Measurements from ENCODE around the gene ABHD1. TPM values are rescaled to one million over a fixed set of nuclear protein-coding genes. Genes with fewer than 3 reads are reported as not detected.
A peak's percentile ranks its signal among the peaks of the same experiment; 100 is the strongest.

Gene ABHD1
- total and polyA plus RNA-seq, 3 experiments from 2014 or later: 0.33 to 1.4 (median 0.90) TPM

GRCh38 chr2:27088634-27089033 lies 35.0 kb upstream of the ABHD1 start:
- Histone ChIP-seq H3K27me3 (ENCODE audit: insufficient read depth, low read length, poor library complexity, severe bottlenecking) (no peaks in the 10 kb centered on the region), H3K36me3 (ENCODE audit: insufficient read depth, low read length) (no peaks in the 10 kb centered on the region), H3K9me3 (ENCODE audit: low read length) (no peaks in the 10 kb centered on the region), H3K4me1 (ENCODE audit: insufficient read depth, low read length) (peaks cover 19% of the 10 kb centered on the region), H3K4me3 (ENCODE audit: low read length) (no peak overlapping the region), H3K27ac (ENCODE audit: low read depth, low read length) (no peak overlapping the region)
- H3K27me3 Mint-ChIP-seq: no peaks in the 10 kb centered on the region
- H3K4me3 Mint-ChIP-seq: peak overlapping the region in 4 of 7 donors; percentile 23 to 68 (median 35)
- peak overlapping the region in 1 of 8 donors; percentile 69 for H3K27ac Mint-ChIP-seq
- H3K9me3 Mint-ChIP-seq: no peaks in the 10 kb centered on the region
- no peak for DNase-seq
- CTCF ChIA-PET: interaction anchor here (1.0 to 3.8 kb wide), 6 partner anchors 13 to 191 kb away, joined by 4 to 16 read pairs (median 8); partner anchors contain the start of gene AGBL5
- peaks cover 18 to 19% (median 19%) of the 10 kb centered on the region in 3 donors for H3K4me1 Mint-ChIP-seq
- H3K36me3 Mint-ChIP-seq: peaks cover 0 to 2% (median 0%) of the 10 kb centered on the region in 3 donors
- POLR2A ChIA-PET: no interaction called here

- Histone ChIP-seq H3K9me3 (ENCODE audit: low read length) (no peaks in the 10 kb centered on the region), H3K36me3 (ENCODE audit: insufficient read depth, low read length) (no peaks in the 10 kb centered on the region), H3K27ac (ENCODE audit: low read depth, low read length) (no peak overlapping the region), H3K27me3 (ENCODE audit: insufficient read depth, low read length, poor library complexity, severe bottlenecking) (no peaks in the 10 kb centered on the region), H3K4me1 (ENCODE audit: insufficient read depth, low read length) (peaks cover 19% of the 10 kb centered on the region), H3K4me3 (ENCODE audit: low read length) (no peak overlapping the region)
- peak overlapping the region in 1 of 8 donors; percentile 69 for H3K27ac Mint-ChIP-seq
- CTCF ChIA-PET: interaction anchor here (1.3 to 2.8 kb wide), 4 partner anchors 12 to 188 kb away, joined by 4 to 10 read pairs (median 4); no protein-coding TSS in a partner anchor
- H3K36me3 Mint-ChIP-seq: peaks cover 0 to 2% (median 0%) of the 10 kb centered on the region in 3 donors
- POLR2A ChIA-PET: no interaction called here
- no peaks in the 10 kb centered on the region for H3K27me3 Mint-ChIP-seq
- H3K4me3 Mint-ChIP-seq: peak overlapping the region in 1 of 7 donors; percentile 18
- no peak for DNase-seq
- peaks cover 16 to 19% (median 18%) of the 10 kb centered on the region in 3 donors for H3K4me1 Mint-ChIP-seq
- no peaks in the 10 kb centered on the region for H3K9me3 Mint-ChIP-seq
These were observed 34.3 kb upstream of the ABHD1 start for GRCh38 chr2:27089111-27089954.

- Mint-ChIP-seq H3K27ac (peak overlapping the region in 1 of 8 donors; percentile 18), H3K4me3 (peak overlapping the region in 2 of 7 donors; percentile 41 to 56)
These were observed 31.6 kb upstream of the ABHD1 start for GRCh38 chr2:27091746-27092695.

GRCh38 chr2:27092696-27093429 lies 30.8 kb upstream of the ABHD1 start:
- peaks cover 13 to 15% (median 14%) of the 10 kb centered on the region in 3 donors for H3K4me1 Mint-ChIP-seq
- POLR2A ChIA-PET: no interaction called here

More at GRCh38 chr2:27091746-27092695, 31.6 kb upstream of the ABHD1 start:
- Histone ChIP-seq H3K4me3 (ENCODE audit: low read length) (no peak overlapping the region), H3K9me3 (ENCODE audit: low read length) (no peaks in the 10 kb centered on the region), H3K27me3 (ENCODE audit: insufficient read depth, low read length, poor library complexity, severe bottlenecking) (no peaks in the 10 kb centered on the region), H3K36me3 (ENCODE audit: insufficient read depth, low read length) (no peaks in the 10 kb centered on the region), H3K4me1 (ENCODE audit: insufficient read depth, low read length) (peaks cover 15% of the 10 kb centered on the region), H3K27ac (ENCODE audit: low read depth, low read length) (no peak overlapping the region)
- no peaks in the 10 kb centered on the region for H3K27me3 Mint-ChIP-seq
- H3K4me1 Mint-ChIP-seq: peaks cover 20 to 23% (median 20%) of the 10 kb centered on the region in 3 donors
- DNase-seq: no peak
- POLR2A ChIA-PET: no interaction called here
- CTCF ChIA-PET: no interaction called here
- peaks cover 0 to 2% (median 0%) of the 10 kb centered on the region in 3 donors for H3K36me3 Mint-ChIP-seq
- H3K9me3 Mint-ChIP-seq: no peaks in the 10 kb centered on the region

GRCh38 chr2:27093430-27094352 lies 29.9 kb upstream of the ABHD1 start:
- Mint-ChIP-seq H3K9me3 (no peaks in the 10 kb centered on the region), H3K27me3 (no peaks in the 10 kb centered on the region), H3K4me3 (peak overlapping the region in 1 of 7 donors; percentile 66), H3K4me1 (peaks cover 13 to 15% (median 13%) of the 10 kb centered on the region in 3 donors), H3K27ac (peak overlapping the region in 1 of 8 donors; percentile 63), H3K36me3 (peaks cover 0 to 2% (median 0%) of the 10 kb centered on the region in 3 donors)
- Histone ChIP-seq H3K27ac (ENCODE audit: low read depth, low read length) (no peak overlapping the region), H3K27me3 (ENCODE audit: insufficient read depth, low read length, poor library complexity, severe bottlenecking) (no peaks in the 10 kb centered on the region), H3K4me1 (ENCODE audit: insufficient read depth, low read length) (peaks cover 8% of the 10 kb centered on the region), H3K4me3 (ENCODE audit: low read length) (no peak overlapping the region), H3K36me3 (ENCODE audit: insufficient read depth, low read length) (no peaks in the 10 kb centered on the region), H3K9me3 (ENCODE audit: low read length) (no peaks in the 10 kb centered on the region)
- ChIA-PET CTCF (interaction anchor here (1.1 kb wide), 1 partner anchor 186 kb away, joined by 3 read pairs; no protein-coding TSS in a partner anchor), POLR2A (no interaction called here)
- DNase-seq: no peak

More at GRCh38 chr2:27092696-27093429, 30.8 kb upstream of the ABHD1 start:
- Histone ChIP-seq H3K4me1 (ENCODE audit: insufficient read depth, low read length) (peaks cover 8% of the 10 kb centered on the region), H3K27ac (ENCODE audit: low read depth, low read length) (no peak overlapping the region), H3K36me3 (ENCODE audit: insufficient read depth, low read length) (no peaks in the 10 kb centered on the region), H3K4me3 (ENCODE audit: low read length) (no peak overlapping the region), H3K9me3 (ENCODE audit: low read length) (no peaks in the 10 kb centered on the region), H3K27me3 (ENCODE audit: insufficient read depth, low read length, poor library complexity, severe bottlenecking) (no peaks in the 10 kb centered on the region)
- Mint-ChIP-seq H3K36me3 (peaks cover 0 to 2% (median 0%) of the 10 kb centered on the region in 3 donors), H3K9me3 (no peaks in the 10 kb centered on the region), H3K27me3 (no peaks in the 10 kb centered on the region), H3K27ac (no peak overlapping the region), H3K4me3 (no peak overlapping the region)
- DNase-seq: no peak
- CTCF ChIA-PET: no interaction called here

GRCh38 chr2:27094353-27094984 lies 29.1 kb upstream of the ABHD1 start:
- DNase-seq: no peak
- ChIA-PET CTCF (interaction anchor here (1.1 kb wide), 1 partner anchor 185 kb away, joined by 3 read pairs; no protein-coding TSS in a partner anchor), POLR2A (no interaction called here)
- Histone ChIP-seq H3K9me3 (ENCODE audit: low read length) (no peaks in the 10 kb centered on the region), H3K27ac (ENCODE audit: low read depth, low read length) (no peak overlapping the region), H3K4me3 (ENCODE audit: low read length) (no peak overlapping the region), H3K36me3 (ENCODE audit: insufficient read depth, low read length) (no peaks in the 10 kb centered on the region), H3K4me1 (ENCODE audit: insufficient read depth, low read length) (peaks cover 8% of the 10 kb centered on the region), H3K27me3 (ENCODE audit: insufficient read depth, low read length, poor library complexity, severe bottlenecking) (no peaks in the 10 kb centered on the region)
- Mint-ChIP-seq H3K36me3 (peaks cover 0 to 2% (median 0%) of the 10 kb centered on the region in 3 donors), H3K4me1 (peaks cover 12 to 15% (median 13%) of the 10 kb centered on the region in 3 donors), H3K9me3 (no peaks in the 10 kb centered on the region), H3K4me3 (peak overlapping the region in 1 of 7 donors; percentile 66), H3K27me3 (no peaks in the 10 kb centered on the region), H3K27ac (no peak overlapping the region)

Data from CD8-positive, alpha-beta memory T cell (primary cell).